ENCODE data around the gene RARG. TPM values are rescaled to one million over a fixed set of nuclear protein-coding genes. Genes with fewer than 3 reads are reported as not detected.
A peak's percentile ranks its signal among the peaks of the same experiment; 100 is the strongest.
"Not testable (repeated sequence)": the region's sequence is repeated elsewhere in the genome, so short reads cannot be mapped to it uniquely, and the experiment has no call there.

Gene RARG
- total RNA-seq, 1 donor from 2014 or later, result 29.8 TPM

- H3K27ac ChIP-seq, result no peak overlapping the region
Measured at GRCh38 chr12:53170876-53171724, 60.9 kb downstream of the RARG start.

GRCh38 chr12:53170215-53170614 lies 61.8 kb downstream of the RARG start:
- intact Hi-C loops (cut with DNase I), result no loop called here
- H3K27me3 ChIP-seq, result no peaks in the 10 kb centered on the region
- peak in 1 of 2 donors; percentile 31 for DNase-seq (ENCODE audit: low spot score in 2 of 2)
- TF ChIP-seq, protein P1, sequence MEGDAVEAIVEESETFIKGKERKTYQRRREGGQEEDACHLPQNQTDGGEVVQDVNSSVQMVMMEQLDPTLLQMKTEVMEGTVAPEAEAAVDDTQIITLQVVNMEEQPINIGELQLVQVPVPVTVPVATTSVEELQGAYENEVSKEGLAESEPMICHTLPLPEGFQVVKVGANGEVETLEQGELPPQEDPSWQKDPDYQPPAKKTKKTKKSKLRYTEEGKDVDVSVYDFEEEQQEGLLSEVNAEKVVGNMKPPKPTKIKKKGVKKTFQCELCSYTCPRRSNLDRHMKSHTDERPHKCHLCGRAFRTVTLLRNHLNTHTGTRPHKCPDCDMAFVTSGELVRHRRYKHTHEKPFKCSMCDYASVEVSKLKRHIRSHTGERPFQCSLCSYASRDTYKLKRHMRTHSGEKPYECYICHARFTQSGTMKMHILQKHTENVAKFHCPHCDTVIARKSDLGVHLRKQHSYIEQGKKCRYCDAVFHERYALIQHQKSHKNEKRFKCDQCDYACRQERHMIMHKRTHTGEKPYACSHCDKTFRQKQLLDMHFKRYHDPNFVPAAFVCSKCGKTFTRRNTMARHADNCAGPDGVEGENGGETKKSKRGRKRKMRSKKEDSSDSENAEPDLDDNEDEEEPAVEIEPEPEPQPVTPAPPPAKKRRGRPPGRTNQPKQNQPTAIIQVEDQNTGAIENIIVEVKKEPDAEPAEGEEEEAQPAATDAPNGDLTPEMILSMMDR (IDR thresholded peaks at IDR 0.05), result no peak
- no peaks in the 10 kb centered on the region for H3K9me3 ChIP-seq
- H3K4me1 ChIP-seq, result no peaks in the 10 kb centered on the region
- no peak overlapping the region for H3K27ac ChIP-seq
- H3K36me3 ChIP-seq, result peaks cover 22 to 27% of the 10 kb centered on the region in 2 donors
- no peak overlapping the region for H3K4me3 ChIP-seq

More at GRCh38 chr12:53170876-53171724, 60.9 kb downstream of the RARG start:
- DNase-seq (ENCODE audit: low spot score in 2 of 2), result peak in 1 of 2 donors; percentile 49
- intact Hi-C loops (cut with DNase I), result no loop called here
- H3K9me3 ChIP-seq, result no peaks in the 10 kb centered on the region
- H3K27me3 ChIP-seq, result no peaks in the 10 kb centered on the region
- no peaks in the 10 kb centered on the region for H3K4me1 ChIP-seq
- TF ChIP-seq, protein P1 (IDR thresholded peaks at IDR 0.05), result no peak
- peaks cover 22 to 27% of the 10 kb centered on the region in 2 donors for H3K36me3 ChIP-seq
- H3K4me3 ChIP-seq, result no peak overlapping the region

- intact Hi-C loops (cut with DNase I), result no loop called here
- Histone ChIP-seq H3K27ac (no peak overlapping the region), H3K36me3 (peaks cover 22 to 27% of the 10 kb centered on the region in 2 donors), H3K9me3 (no peaks in the 10 kb centered on the region), H3K27me3 (no peaks in the 10 kb centered on the region), H3K4me3 (no peak overlapping the region), H3K4me1 (no peaks in the 10 kb centered on the region)
- DNase-seq (ENCODE audit: low spot score in 2 of 2), result peak in 1 of 2 donors; percentile 52
- TF ChIP-seq, protein P1 (IDR thresholded peaks at IDR 0.05), result no peak
Measured at GRCh38 chr12:53169644-53170043, 62.4 kb downstream of the RARG start.

DNA sequence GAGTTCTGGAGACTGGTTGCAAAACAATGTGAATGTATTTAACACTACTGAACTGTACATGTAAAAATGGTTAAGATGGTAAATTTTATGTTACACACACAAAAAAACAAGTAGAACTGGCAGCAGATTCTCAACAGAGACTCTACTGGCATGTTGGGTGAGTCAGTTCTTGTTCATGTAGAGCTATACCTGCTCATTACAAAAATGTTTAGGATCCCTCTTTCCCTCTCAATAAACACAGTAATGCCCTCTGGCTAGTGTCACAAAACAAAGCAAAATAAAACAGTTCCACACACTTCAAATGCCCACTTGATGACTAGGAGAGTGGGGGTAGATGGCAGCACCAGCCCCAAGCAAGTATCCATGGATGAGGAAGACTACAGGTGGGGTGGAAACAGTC lies 65.2 kb downstream of the RARG start:
- TF ChIP-seq, protein P1 (IDR thresholded peaks at IDR 0.05), result no peak
- intact Hi-C loops (cut with DNase I), result no loop called here
- no peaks in the 10 kb centered on the region for H3K9me3 ChIP-seq
- H3K27ac ChIP-seq, result no peak overlapping the region
- no peaks in the 10 kb centered on the region for H3K27me3 ChIP-seq
- peaks cover 21 to 22% of the 10 kb centered on the region in 2 donors for H3K36me3 ChIP-seq
- H3K4me1 ChIP-seq, result no peaks in the 10 kb centered on the region
- no peak overlapping the region for H3K4me3 ChIP-seq
- no peak for DNase-seq (ENCODE audit: low spot score in 2 of 2)

DNA sequence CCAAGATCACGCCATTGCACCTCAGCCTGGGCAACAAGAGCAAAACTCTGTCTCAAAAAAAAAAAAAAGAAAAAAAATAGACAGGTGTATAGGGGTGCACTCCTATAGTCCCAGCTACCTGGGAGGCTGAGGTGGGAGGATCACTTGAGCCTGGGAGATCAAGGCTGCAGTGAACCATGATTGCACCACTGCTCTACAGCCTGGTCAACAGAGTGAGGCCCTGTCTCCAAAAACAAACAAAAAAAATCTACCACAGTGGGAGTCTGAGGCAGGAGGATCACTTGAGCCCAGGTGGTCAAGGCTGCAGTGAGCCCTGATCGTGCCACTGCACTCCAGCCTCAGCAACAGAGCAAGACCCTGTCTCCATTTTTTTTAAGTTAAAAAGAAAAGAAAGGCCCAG lies 69.0 kb downstream of the RARG start:
- H3K9me3 ChIP-seq; H3K4me3 ChIP-seq; H3K27ac ChIP-seq; H3K27me3 ChIP-seq; intact Hi-C loops (cut with DNase I); DNase-seq (ENCODE audit: low spot score in 2 of 2); H3K36me3 ChIP-seq: not testable (repeated sequence)
- peaks cover 8 to 10% of the 10 kb centered on the region in 2 donors for H3K4me1 ChIP-seq

DNA sequence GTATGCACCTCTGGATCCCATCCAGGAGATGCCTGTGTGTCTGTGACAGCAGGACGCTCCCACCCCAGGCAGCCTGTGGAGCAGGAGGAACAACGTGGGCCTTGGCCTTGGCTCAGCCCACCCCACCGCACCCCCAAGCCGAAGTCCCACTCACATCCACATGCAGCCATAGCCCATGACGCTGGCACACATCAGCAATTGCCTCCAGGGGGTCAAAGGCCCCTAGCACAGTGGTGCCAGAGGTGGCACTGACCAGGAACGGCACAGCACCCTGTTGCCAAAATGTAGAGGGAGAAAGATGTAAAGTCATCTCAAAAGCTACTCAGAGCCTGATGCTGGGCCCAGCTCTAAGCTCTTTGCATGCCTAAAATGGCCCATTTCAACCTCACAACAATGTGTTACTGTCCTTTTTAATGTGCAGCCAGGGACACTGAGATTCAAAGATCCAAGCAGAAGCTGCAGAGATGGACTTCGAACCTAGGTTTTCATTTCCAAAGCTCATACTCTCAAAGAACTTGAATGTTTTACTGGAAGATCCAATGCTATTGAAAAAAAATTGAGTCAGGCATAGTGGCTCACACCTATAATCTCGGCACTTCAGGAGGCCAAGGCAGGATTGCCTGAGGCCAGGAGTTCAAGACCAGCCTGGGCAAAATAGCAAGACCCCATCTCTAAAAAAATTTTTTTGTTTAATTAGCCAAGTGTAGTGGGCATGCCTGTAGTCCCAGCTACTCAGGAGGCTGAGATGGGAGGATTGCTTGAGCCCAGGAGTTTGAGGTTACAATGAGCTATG lies 70.7 kb downstream of the RARG start:
- H3K4me1 ChIP-seq, result peaks cover 13 to 22% of the 10 kb centered on the region in 2 donors
- DNase-seq (ENCODE audit: low spot score in 2 of 2), result no peak
- no peak overlapping the region for H3K27ac ChIP-seq
- no peaks in the 10 kb centered on the region for H3K36me3 ChIP-seq
- H3K4me3 ChIP-seq, result no peak overlapping the region
- intact Hi-C loops (cut with DNase I), result no loop called here
- H3K27me3 ChIP-seq, result no peaks in the 10 kb centered on the region
- TF ChIP-seq, protein P1 (IDR thresholded peaks at IDR 0.05), result no peak
- no peaks in the 10 kb centered on the region for H3K9me3 ChIP-seq

All from ascending aorta (tissue), 2 donors.